ENCODE results near the gene ADGRE1. TPM values are rescaled to one million over a fixed set of nuclear protein-coding genes. Genes with fewer than 3 reads are reported as not detected.

The ADGRE1 gene
- total RNA-seq, 2 experiments from 2014 or later: 1.2 to 1.6 TPM

- no peak overlapping the region for H3K4me3 Mint-ChIP-seq
- intact Hi-C loops (cut with micrococcal nuclease): no loop called here
- H3K27ac Mint-ChIP-seq: no peak overlapping the region
- H3K4me1 Mint-ChIP-seq (ENCODE audit: low read depth): no peaks in the 10 kb centered on the region
- DNase-seq (no peak), ATAC-seq (no peak)
- POLR2A ChIA-PET: no interaction called here
- H3K9me3 Mint-ChIP-seq: peaks cover 7% of the 10 kb centered on the region
- CTCF ChIA-PET: no interaction called here
- TF ChIP-seq, protein P1, sequence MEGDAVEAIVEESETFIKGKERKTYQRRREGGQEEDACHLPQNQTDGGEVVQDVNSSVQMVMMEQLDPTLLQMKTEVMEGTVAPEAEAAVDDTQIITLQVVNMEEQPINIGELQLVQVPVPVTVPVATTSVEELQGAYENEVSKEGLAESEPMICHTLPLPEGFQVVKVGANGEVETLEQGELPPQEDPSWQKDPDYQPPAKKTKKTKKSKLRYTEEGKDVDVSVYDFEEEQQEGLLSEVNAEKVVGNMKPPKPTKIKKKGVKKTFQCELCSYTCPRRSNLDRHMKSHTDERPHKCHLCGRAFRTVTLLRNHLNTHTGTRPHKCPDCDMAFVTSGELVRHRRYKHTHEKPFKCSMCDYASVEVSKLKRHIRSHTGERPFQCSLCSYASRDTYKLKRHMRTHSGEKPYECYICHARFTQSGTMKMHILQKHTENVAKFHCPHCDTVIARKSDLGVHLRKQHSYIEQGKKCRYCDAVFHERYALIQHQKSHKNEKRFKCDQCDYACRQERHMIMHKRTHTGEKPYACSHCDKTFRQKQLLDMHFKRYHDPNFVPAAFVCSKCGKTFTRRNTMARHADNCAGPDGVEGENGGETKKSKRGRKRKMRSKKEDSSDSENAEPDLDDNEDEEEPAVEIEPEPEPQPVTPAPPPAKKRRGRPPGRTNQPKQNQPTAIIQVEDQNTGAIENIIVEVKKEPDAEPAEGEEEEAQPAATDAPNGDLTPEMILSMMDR (IDR thresholded peaks at IDR 0.05): no peak
- no peaks in the 10 kb centered on the region for H3K27me3 Mint-ChIP-seq
- H3K36me3 Mint-ChIP-seq (ENCODE audit: low read depth): no peaks in the 10 kb centered on the region
These were observed 47.7 kb downstream of the ADGRE1 start for GRCh38 chr19:6935069-6935468.

GRCh38 chr19:6935618-6936017, 48.2 kb downstream of the ADGRE1 start:
- H3K4me1 Mint-ChIP-seq (ENCODE audit: low read depth): no peaks in the 10 kb centered on the region
- intact Hi-C loops (cut with micrococcal nuclease): no loop called here
- ChIA-PET POLR2A (no interaction called here), CTCF (no interaction called here)
- no peaks in the 10 kb centered on the region for H3K27me3 Mint-ChIP-seq
- no peak overlapping the region for H3K27ac Mint-ChIP-seq
- no peak overlapping the region for H3K4me3 Mint-ChIP-seq
- H3K9me3 Mint-ChIP-seq: peaks cover 6% of the 10 kb centered on the region
- H3K36me3 Mint-ChIP-seq (ENCODE audit: low read depth): no peaks in the 10 kb centered on the region
- DNase-seq (no peak), ATAC-seq (no peak)
- TF ChIP-seq, protein P1 (IDR thresholded peaks at IDR 0.05): no peak

- DNase-seq (no peak), ATAC-seq (peak; percentile 56)
- CTCF ChIA-PET: interaction anchor here (0.8 to 1.1 kb wide), 2 partner anchors 18 to 208 kb away, joined by 3 to 6 read pairs; no protein-coding TSS in a partner anchor
- Mint-ChIP-seq H3K27ac (no peak overlapping the region), H3K9me3 (peaks cover 2% of the 10 kb centered on the region), H3K36me3 (ENCODE audit: low read depth) (no peaks in the 10 kb centered on the region), H3K4me1 (ENCODE audit: low read depth) (peaks cover 18% of the 10 kb centered on the region), H3K27me3 (no peaks in the 10 kb centered on the region), H3K4me3 (no peak overlapping the region)
- TF ChIP-seq, protein P1 (IDR thresholded peaks at IDR 0.05): no peak
- POLR2A ChIA-PET: no interaction called here
- intact Hi-C loops (cut with micrococcal nuclease): no loop called here
These were observed 58.4 kb downstream of the ADGRE1 start for GRCh38 chr19:6945733-6946132.

GRCh38 chr19:6947745-6948144, 60.4 kb downstream of the ADGRE1 start:
- Mint-ChIP-seq H3K27ac (no peak overlapping the region), H3K4me3 (no peak overlapping the region), H3K27me3 (no peaks in the 10 kb centered on the region), H3K9me3 (peaks cover 2% of the 10 kb centered on the region), H3K4me1 (ENCODE audit: low read depth) (peaks cover 17% of the 10 kb centered on the region), H3K36me3 (ENCODE audit: low read depth) (no peaks in the 10 kb centered on the region)
- ChIA-PET POLR2A (no interaction called here), CTCF (interaction anchor here (1.0 to 1.6 kb wide), 2 partner anchors 17 to 84 kb away, joined by 3 to 4 read pairs; no protein-coding TSS in a partner anchor)
- peak; percentile 80 for DNase-seq
- TF ChIP-seq, protein P1 (IDR thresholded peaks at IDR 0.05): no peak
- ATAC-seq: peak; percentile 97
- intact Hi-C loops (cut with micrococcal nuclease): no loop called here

DNA sequence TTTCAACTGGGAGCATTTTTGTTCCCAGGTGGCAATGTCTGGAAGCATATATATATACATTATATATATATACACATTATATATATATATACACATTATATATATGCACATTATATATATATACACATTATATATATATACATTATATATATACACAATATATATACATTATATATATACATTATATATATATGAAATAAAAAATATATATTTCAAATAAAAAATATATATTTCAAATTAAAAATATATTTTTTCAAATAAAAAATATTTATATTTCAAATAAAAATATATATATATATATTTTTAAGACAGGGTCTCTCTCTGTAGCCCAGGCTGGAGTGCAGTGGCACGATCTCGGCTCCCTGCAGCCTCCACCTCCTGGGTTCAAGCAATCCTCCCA, 61.5 kb downstream of the ADGRE1 start:
- peaks cover 2% of the 10 kb centered on the region for H3K9me3 Mint-ChIP-seq
- CTCF ChIA-PET: interaction anchor here (0.8 to 1.6 kb wide), 2 partner anchors 15 to 85 kb away, joined by 4 read pairs; no protein-coding TSS in a partner anchor
- POLR2A ChIA-PET: no interaction called here

More for the DNA sequence above, 61.5 kb downstream of the ADGRE1 start:
- intact Hi-C loops (cut with micrococcal nuclease): no loop called here
- no peaks in the 10 kb centered on the region for H3K36me3 Mint-ChIP-seq (ENCODE audit: low read depth)
- peaks cover 17% of the 10 kb centered on the region for H3K4me1 Mint-ChIP-seq (ENCODE audit: low read depth)
- TF ChIP-seq, protein P1 (IDR thresholded peaks at IDR 0.05): no peak
- H3K4me3 Mint-ChIP-seq: no peak overlapping the region
- no peak for ATAC-seq
- DNase-seq: no peak
- no peak overlapping the region for H3K27ac Mint-ChIP-seq
- H3K27me3 Mint-ChIP-seq: no peaks in the 10 kb centered on the region

All from activated CD8-positive, alpha-beta T cell treated with anti-CD3 and anti-CD28 coated beads for 36 hours (primary cell).